ENCODE data around the gene CDSN.

- TF ChIP-seq BACH2 (CRISPR knock-in tag; IDR thresholded peaks at IDR 0.05; ENCODE audit: borderline replicate concordance): no peak
- TF ChIP-seq, protein P1, sequence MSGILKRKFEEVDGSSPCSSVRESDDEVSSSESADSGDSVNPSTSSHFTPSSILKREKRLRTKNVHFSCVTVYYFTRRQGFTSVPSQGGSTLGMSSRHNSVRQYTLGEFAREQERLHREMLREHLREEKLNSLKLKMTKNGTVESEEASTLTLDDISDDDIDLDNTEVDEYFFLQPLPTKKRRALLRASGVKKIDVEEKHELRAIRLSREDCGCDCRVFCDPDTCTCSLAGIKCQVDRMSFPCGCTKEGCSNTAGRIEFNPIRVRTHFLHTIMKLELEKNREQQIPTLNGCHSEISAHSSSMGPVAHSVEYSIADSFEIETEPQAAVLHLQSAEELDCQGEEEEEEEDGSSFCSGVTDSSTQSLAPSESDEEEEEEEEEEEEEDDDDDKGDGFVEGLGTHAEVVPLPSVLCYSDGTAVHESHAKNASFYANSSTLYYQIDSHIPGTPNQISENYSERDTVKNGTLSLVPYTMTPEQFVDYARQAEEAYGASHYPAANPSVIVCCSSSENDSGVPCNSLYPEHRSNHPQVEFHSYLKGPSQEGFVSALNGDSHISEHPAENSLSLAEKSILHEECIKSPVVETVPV (CRISPR knock-in tag; IDR thresholded peaks at IDR 0.05): no peak
- TF ChIP-seq ZNF565 (CRISPR knock-in tag; conservative IDR thresholded peaks at IDR 0.05; ENCODE audit: low read depth): no peak
- TF ChIP-seq, protein P2, sequence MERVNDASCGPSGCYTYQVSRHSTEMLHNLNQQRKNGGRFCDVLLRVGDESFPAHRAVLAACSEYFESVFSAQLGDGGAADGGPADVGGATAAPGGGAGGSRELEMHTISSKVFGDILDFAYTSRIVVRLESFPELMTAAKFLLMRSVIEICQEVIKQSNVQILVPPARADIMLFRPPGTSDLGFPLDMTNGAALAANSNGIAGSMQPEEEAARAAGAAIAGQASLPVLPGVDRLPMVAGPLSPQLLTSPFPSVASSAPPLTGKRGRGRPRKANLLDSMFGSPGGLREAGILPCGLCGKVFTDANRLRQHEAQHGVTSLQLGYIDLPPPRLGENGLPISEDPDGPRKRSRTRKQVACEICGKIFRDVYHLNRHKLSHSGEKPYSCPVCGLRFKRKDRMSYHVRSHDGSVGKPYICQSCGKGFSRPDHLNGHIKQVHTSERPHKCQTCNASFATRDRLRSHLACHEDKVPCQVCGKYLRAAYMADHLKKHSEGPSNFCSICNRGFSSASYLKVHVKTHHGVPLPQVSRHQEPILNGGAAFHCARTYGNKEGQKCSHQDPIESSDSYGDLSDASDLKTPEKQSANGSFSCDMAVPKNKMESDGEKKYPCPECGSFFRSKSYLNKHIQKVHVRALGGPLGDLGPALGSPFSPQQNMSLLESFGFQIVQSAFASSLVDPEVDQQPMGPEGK (CRISPR knock-in tag; IDR thresholded peaks at IDR 0.05; ENCODE audit: borderline replicate concordance): no peak
- no peak for TF ChIP-seq ARNTL (CRISPR knock-in tag; IDR thresholded peaks at IDR 0.05; ENCODE audit: borderline replicate concordance, low read depth)
Observed at GRCh38 chr6:31143148-31143547, 22.9 kb upstream of the CDSN start.
